Islet of Langerhans (tissue), 1 donor: ENCODE measurements around the gene CPAMD8.

Experiments
- FAIRE-seq: peaks from one replicate; lab custom pipeline; 2011; peaks lifted over from hg19 to GRCh38; lab: Jason Lieb, UNC

CPAMD8 gene

DNA sequence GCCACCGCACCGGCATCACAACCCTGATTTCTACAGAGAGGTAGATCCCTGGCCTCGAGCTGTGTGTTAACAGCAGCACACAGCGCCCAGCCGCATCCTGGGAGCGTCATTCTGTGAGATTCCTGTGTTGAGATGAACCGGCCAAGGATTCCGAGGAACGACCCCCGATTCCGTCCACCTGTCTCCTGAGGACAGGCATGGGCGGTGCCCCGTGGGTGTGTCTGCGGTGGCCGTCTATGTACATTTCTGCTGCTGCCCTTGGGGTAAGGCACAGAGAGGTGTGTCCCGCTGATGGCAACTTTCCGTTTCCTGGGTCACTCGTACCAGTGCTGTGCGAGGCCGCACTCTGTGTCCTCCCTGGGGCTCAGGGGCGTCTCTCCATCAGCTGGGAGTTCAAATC lies 153.9 kb downstream of the CPAMD8 start:
- FAIRE-seq = no peak

DNA sequence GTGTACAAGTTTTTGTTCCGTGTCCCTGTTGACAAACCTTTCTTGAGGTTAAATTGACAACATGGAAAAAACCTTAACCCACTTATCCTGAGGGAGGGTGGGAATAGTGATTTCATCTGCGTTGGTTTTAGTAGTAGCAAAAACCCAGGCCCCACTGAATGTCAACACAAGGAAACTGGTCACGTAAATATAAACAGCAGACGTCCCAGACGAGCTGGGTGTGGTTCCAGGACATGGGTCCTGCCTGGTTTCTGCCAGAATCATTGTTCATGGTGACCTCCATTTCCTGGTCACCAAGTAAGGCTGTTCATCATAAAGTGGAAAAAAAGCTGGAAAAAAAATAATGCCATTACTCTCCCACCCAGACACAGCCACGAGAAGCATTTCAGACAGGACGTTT lies 154.7 kb downstream of the CPAMD8 start:
- no peak for FAIRE-seq

DNA sequence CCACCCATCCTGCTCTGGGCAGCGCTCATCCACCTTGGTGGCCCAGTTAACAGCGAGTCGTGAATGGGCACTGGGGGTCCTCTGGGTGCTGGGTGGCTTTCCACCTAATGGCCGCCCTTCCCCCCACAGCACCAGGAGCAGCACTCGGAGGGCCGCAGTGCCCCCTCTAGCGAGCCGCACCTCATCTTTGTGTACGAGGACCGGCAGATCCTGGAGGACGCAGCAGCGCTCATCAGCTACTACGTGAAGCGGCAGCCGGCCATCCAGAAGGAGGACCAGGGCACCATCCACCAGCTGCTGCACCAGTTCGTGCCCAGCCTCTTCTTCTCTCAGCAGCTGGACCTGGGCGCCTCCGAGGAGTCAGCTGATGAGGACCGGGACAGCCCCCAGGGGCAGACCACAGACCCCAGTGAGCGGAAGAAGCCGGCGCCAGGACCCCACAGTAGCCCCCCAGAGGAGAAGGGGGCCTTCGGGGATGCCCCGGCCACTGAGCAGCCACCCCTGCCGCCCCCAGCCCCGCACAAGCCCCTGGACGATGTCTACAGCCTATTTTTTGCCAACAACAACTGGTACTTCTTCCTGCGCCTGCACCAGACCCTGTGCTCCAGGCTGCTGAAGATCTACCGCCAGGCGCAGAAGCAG lies 157.2 kb downstream of the CPAMD8 start:
- no peak for FAIRE-seq

- FAIRE-seq = no peak
Observed at GRCh38 chr19:16868423-16869130, 158.0 kb downstream of the CPAMD8 start.

- FAIRE-seq = no peak
Observed at GRCh38 chr19:16867211-16867610, 159.4 kb downstream of the CPAMD8 start.

GRCh38 chr19:16862826-16863415 lies 163.7 kb downstream of the CPAMD8 start:
- no peak for FAIRE-seq

DNA sequence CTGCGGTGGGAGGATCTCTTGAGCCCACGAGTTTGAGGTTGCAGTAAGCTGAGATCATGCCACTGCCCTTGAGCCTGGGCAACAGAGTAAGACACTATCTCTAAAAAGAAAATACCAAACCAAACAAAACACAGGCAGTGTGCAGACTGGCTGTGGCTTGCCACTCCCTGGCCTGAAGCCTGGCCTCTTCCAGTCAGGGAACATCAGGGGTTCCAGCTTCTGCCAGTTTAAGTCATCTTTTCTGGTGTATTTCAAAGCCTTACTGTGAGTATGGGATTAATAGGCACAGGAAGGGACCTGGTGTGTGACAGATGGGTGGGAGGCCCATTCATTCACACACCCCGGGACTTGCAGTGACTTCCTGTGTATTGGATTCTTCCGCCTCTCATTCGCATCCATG lies 164.8 kb downstream of the CPAMD8 start:
- FAIRE-seq = no peak

GRCh38 chr19:16861011-16861410 lies 165.6 kb downstream of the CPAMD8 start:
- FAIRE-seq = no peak

GRCh38 chr19:16860118-16860517 lies 166.5 kb downstream of the CPAMD8 start:
- no peak for FAIRE-seq

- FAIRE-seq = no peak
Observed at GRCh38 chr19:16859626-16860025, 167.0 kb downstream of the CPAMD8 start.

- FAIRE-seq = no peak
Observed at GRCh38 chr19:16856091-16856490, 170.5 kb downstream of the CPAMD8 start.

GRCh38 chr19:16853066-16853465 lies 173.5 kb downstream of the CPAMD8 start:
- no peak for FAIRE-seq

- no peak for FAIRE-seq
Observed at GRCh38 chr19:16851031-16851712, 175.4 kb downstream of the CPAMD8 start.

GRCh38 chr19:16850133-16850532 lies 176.5 kb downstream of the CPAMD8 start:
- FAIRE-seq = no peak

- FAIRE-seq = no peak
Observed at GRCh38 chr19:16849168-16849567, 177.4 kb downstream of the CPAMD8 start.

GRCh38 chr19:16847430-16847829 lies 179.2 kb downstream of the CPAMD8 start:
- FAIRE-seq = no peak

DNA sequence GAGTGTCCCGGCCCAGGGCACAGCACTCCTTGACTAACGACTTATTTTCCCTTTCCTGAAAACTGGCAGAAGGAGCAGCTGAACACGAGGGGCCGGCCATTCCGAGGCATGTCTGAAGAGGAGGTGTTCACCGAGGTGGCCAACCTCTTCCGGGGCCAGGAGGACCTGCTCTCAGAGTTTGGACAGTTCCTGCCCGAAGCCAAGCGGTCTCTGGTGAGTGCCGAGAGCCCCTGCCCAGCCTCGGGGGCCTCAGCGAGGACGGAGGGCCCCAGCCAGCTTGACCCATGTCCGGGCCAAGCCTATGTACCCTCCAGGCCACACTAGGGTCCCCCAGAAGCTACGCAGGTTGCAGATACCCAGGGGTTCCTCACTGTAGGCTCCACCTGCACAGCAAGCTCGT lies 179.7 kb downstream of the CPAMD8 start:
- FAIRE-seq = no peak
